GM13976 (cell line): Measurements from ENCODE around the gene KRT72.
"Not testable (repeated sequence)": the region's sequence is repeated elsewhere in the genome, so short reads cannot be mapped to it uniquely, and the experiment has no call there.

Source experiments
- DNase-seq: peaks from one replicate; pipeline ENCODE4 v3.0.0; 2012; ENCODE audit warnings: low spot score
- CTCF ChIP-seq: IDR thresholded peaks from 2 replicates; pipeline ENCODE4 v1.5.1; 2012; ENCODE audit warnings: borderline replicate concordance, mild to moderate bottlenecking; ENCODE audit not compliant: insufficient read depth; ENCODE audit errors: extremely low read depth, missing control alignments, control extremely low read depth
- in situ Hi-C: fragments of 300-500 bp; cut with MboI; formaldehyde crosslinking; loops from one replicate; pipeline ENCODE4 v1.12.0; 2022; ENCODE audit warnings: low sequenced_read_pairs, mixed read lengths, inconsistent platforms; ENCODE audit not compliant: unreplicated experiment

The KRT72 gene

GRCh38 chr12:52604859-52605258, 3.6 kb upstream of the KRT72 start:
- no peak for DNase-seq
- no peak for TF ChIP-seq CTCF
- in situ Hi-C loops = no loop called here

- no peak for DNase-seq
- in situ Hi-C loops = no loop called here
- TF ChIP-seq CTCF = no peak
Measured at GRCh38 chr12:52603314-52603713, 2.1 kb upstream of the KRT72 start.

- no peak for TF ChIP-seq CTCF
Measured at GRCh38 chr12:52602552-52602951, 1.3 kb upstream of the KRT72 start.

GRCh38 chr12:52601671-52602070, 408 bp upstream of the KRT72 start:
- TF ChIP-seq CTCF = no peak
- in situ Hi-C loops = no loop called here
- no peak for DNase-seq

More at GRCh38 chr12:52602552-52602951, 1.3 kb upstream of the KRT72 start:
- in situ Hi-C loops = no loop called here
- no peak for DNase-seq

GRCh38 chr12:52600475-52600874, 788 bp downstream of the KRT72 start:
- TF ChIP-seq CTCF = no peak

GRCh38 chr12:52600071-52600470, 1.2 kb downstream of the KRT72 start:
- no peak for TF ChIP-seq CTCF
- in situ Hi-C loops = no loop called here
- DNase-seq = no peak

More at GRCh38 chr12:52600475-52600874, 788 bp downstream of the KRT72 start:
- in situ Hi-C loops = no loop called here
- no peak for DNase-seq

GRCh38 chr12:52598966-52599365, 2.3 kb downstream of the KRT72 start:
- DNase-seq = no peak
- TF ChIP-seq CTCF = no peak
- in situ Hi-C loops = no loop called here

GRCh38 chr12:52594237-52594636, 7.0 kb downstream of the KRT72 start:
- DNase-seq, in situ Hi-C loops: not testable (repeated sequence)
